Measurements from ENCODE around the gene CD300A.

CD300A gene

GRCh38 chr17:74454197-74455024, 12.0 kb upstream of the CD300A start (continued):
- TF ChIP-seq KLF17 (tag by site-specific recombination; IDR thresholded peaks at IDR 0.05), result peak; percentile 80; the same call in 1 of the 2 replicates
- 0 out of 2 replicates have a peak, but pooled peaks have one; percentile 27 for TF ChIP-seq ZBTB7A (tag by site-specific recombination; IDR thresholded peaks at IDR 0.05; ENCODE audit: low read depth)
- peak; percentile 96 for TF ChIP-seq KLF1 (tag by site-specific recombination; IDR thresholded peaks at IDR 0.05)
- TF ChIP-seq ZNF366 (tag by site-specific recombination; conservative IDR thresholded peaks at IDR 0.05), result 0 out of 2 replicates have a peak, but pooled peaks have one; percentile 12
- TF ChIP-seq ZNF660 (tag by site-specific recombination; IDR thresholded peaks at IDR 0.05), result peak; percentile 45; the same call in 1 of the 2 replicates
- 0 out of 2 replicates have a peak, but pooled peaks have one; percentile 21 for TF ChIP-seq ZBTB10 (tag by site-specific recombination; IDR thresholded peaks at IDR 0.05)
- TF ChIP-seq ZNF510 (tag by site-specific recombination; IDR thresholded peaks at IDR 0.05; ENCODE audit: insufficient replicate concordance), result no peak
- TF ChIP-seq ZNF501 (tag by site-specific recombination; IDR thresholded peaks at IDR 0.05), result peak; percentile 63; the same call in 1 of the 2 replicates
- TF ChIP-seq SP2 (tag by site-specific recombination; IDR thresholded peaks at IDR 0.05), result peak; percentile 74
- TF ChIP-seq ZFP69B (tag by site-specific recombination; IDR thresholded peaks at IDR 0.05), result 0 out of 2 replicates have a peak, but pooled peaks have one; percentile 24
- TF ChIP-seq ZNF692 (tag by site-specific recombination; IDR thresholded peaks at IDR 0.05), result 0 out of 2 replicates have a peak, but pooled peaks have one; percentile 38
- 0 out of 2 replicates have a peak, but pooled peaks have one; percentile 70 for TF ChIP-seq KLF7 (tag by site-specific recombination; IDR thresholded peaks at IDR 0.05; ENCODE audit: borderline replicate concordance)
- peak; percentile 38; the same call in 1 of the 2 replicates for TF ChIP-seq BCL11A (tag by site-specific recombination; IDR thresholded peaks at IDR 0.05; ENCODE audit: low read depth)
- TF ChIP-seq MZF1 (tag by site-specific recombination; IDR thresholded peaks at IDR 0.05; ENCODE audit: borderline replicate concordance), result peak; percentile 93
- TF ChIP-seq ZNF335 (tag by site-specific recombination; conservative IDR thresholded peaks at IDR 0.05), result peak; percentile 99
- TF ChIP-seq ZNF248 (tag by site-specific recombination; IDR thresholded peaks at IDR 0.05), result no peak
- TF ChIP-seq KLF8 (tag by site-specific recombination; IDR thresholded peaks at IDR 0.05), result peak; percentile 54; the same call in 1 of the 2 replicates
- TF ChIP-seq ZBTB8A (tag by site-specific recombination; IDR thresholded peaks at IDR 0.05), result peak; percentile 74
- TF ChIP-seq SP3 (tag by site-specific recombination; IDR thresholded peaks at IDR 0.05), result peak; percentile 81
- no peak for TF ChIP-seq ZBTB44 (tag by site-specific recombination; IDR thresholded peaks at IDR 0.05)
- TF ChIP-seq IKZF3 (tag by site-specific recombination; IDR thresholded peaks at IDR 0.05), result peak; percentile 82
- TF ChIP-seq ZBTB26 (tag by site-specific recombination; optimal IDR thresholded peaks at IDR 0.05), result peak; percentile 47
